Ishikawa (cell line): ENCODE results near the gene SRRM2.

Experiments
- CEBPB ChIP-seq: IDR thresholded peaks from 2 replicates; pipeline ENCODE4 v1.6.1; 2012
- EGR1 ChIP-seq: IDR thresholded peaks from 2 replicates; pipeline ENCODE4 v1.6.1; 2012
- EP300 ChIP-seq: IDR thresholded peaks from 2 replicates; pipeline ENCODE4 v1.6.1; 2012; ENCODE audit warnings: borderline replicate concordance
- FOXM1 ChIP-seq: IDR thresholded peaks from 2 replicates; pipeline ENCODE4 v1.6.1; 2012; ENCODE audit warnings: low read depth, borderline replicate concordance
- RAD21 ChIP-seq: IDR thresholded peaks from 2 replicates; pipeline ENCODE4 v1.6.1; 2012; ENCODE audit warnings: low read depth
- TAF1 ChIP-seq: IDR thresholded peaks from 2 replicates; pipeline ENCODE4 v1.6.1; 2012; ENCODE audit warnings: low read depth, mild to moderate bottlenecking
- ZBTB7A ChIP-seq: IDR thresholded peaks from 2 replicates; pipeline ENCODE4 v1.6.1; 2012; ENCODE audit warnings: low read depth
- TF ChIP-seq, protein P1 (sequence below): IDR thresholded peaks from 2 replicates; pipeline ENCODE4 v1.6.1; 2012
- TF ChIP-seq, protein P2 (sequence below): IDR thresholded peaks from 2 replicates; pipeline ENCODE4 v1.6.1; 2012; ENCODE audit warnings: low read depth, mild to moderate bottlenecking

DNA sequence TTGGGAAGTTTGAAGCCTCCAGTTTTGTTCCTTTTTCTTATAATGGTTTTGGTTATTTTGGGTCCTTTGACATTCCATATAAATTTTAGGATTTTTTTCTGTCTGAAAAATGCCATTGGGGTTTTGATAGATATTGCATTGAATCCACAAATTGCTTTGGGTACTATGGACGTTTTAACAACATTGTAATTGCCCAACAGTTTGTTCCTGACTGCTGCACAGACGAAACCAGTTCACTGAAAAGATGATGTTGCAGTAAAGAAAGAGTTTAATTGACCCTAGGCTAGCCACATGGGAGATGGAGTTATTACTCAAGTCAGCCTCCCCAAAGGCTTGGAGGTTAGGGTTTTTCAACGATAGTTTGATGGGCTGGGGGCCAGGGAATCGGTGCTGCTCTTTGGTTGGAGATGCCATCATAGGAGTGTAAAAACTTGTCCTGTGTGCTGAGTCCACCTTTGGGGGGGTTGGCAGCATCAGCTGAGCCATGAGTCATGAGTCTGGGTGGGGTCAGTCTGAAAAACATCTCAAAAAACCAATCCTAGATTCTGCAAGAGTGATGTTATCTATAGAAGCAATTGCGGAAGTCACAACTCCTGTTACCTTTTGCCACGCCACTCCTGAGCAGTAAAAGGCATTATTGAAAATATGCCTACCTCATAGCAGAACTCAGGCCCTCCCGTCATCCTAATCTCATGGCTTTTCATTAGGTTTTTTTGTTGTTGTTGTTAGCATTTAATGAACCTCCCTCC, 43.1 kb downstream of the SRRM2 start:
- TF ChIP-seq EP300 (no peak), FOXM1 (no peak), EGR1 (no peak), ZBTB7A (no peak), RAD21 (no peak), CEBPB (no peak), TAF1 (no peak)
- TF ChIP-seq, protein P1, sequence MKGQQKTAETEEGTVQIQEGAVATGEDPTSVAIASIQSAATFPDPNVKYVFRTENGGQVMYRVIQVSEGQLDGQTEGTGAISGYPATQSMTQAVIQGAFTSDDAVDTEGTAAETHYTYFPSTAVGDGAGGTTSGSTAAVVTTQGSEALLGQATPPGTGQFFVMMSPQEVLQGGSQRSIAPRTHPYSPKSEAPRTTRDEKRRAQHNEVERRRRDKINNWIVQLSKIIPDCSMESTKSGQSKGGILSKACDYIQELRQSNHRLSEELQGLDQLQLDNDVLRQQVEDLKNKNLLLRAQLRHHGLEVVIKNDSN: no peak
- TF ChIP-seq, protein P2, sequence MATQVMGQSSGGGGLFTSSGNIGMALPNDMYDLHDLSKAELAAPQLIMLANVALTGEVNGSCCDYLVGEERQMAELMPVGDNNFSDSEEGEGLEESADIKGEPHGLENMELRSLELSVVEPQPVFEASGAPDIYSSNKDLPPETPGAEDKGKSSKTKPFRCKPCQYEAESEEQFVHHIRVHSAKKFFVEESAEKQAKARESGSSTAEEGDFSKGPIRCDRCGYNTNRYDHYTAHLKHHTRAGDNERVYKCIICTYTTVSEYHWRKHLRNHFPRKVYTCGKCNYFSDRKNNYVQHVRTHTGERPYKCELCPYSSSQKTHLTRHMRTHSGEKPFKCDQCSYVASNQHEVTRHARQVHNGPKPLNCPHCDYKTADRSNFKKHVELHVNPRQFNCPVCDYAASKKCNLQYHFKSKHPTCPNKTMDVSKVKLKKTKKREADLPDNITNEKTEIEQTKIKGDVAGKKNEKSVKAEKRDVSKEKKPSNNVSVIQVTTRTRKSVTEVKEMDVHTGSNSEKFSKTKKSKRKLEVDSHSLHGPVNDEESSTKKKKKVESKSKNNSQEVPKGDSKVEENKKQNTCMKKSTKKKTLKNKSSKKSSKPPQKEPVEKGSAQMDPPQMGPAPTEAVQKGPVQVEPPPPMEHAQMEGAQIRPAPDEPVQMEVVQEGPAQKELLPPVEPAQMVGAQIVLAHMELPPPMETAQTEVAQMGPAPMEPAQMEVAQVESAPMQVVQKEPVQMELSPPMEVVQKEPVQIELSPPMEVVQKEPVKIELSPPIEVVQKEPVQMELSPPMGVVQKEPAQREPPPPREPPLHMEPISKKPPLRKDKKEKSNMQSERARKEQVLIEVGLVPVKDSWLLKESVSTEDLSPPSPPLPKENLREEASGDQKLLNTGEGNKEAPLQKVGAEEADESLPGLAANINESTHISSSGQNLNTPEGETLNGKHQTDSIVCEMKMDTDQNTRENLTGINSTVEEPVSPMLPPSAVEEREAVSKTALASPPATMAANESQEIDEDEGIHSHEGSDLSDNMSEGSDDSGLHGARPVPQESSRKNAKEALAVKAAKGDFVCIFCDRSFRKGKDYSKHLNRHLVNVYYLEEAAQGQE: no peak
